ENCODE measurements around the gene LHX2. TPM values are rescaled to one million over a fixed set of nuclear protein-coding genes. Genes with fewer than 3 reads are reported as not detected.
"Not testable (repeated sequence)": the region's sequence is repeated elsewhere in the genome, so short reads cannot be mapped to it uniquely, and the experiment has no call there.

Gene LHX2
- total RNA-seq, 4 donors from 2014 or later, result 0.22 TPM; not detected in 3

DNA sequence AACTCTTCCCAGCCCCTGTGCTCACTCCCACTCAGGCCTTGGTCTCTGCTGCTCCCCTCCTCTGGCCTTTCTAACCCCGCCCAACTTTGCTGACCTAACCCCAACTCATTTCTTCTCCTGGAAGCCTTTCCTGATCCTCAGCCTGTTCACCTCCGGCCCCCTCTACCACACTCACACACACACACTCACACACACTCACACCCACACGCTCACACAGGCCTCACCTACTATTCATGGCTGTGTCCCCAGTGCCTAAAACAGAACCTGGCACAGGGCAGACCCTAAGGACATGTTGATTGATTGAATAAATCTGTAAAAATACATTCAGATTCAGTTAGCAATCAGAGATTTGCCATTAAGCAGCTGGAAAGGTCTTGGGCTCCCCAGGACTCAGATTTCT is 28.5 kb upstream of the LHX2 start:
- H3K27ac ChIP-seq, result no peak overlapping the region
- H3K4me3 ChIP-seq, result no peak overlapping the region
- WGBS, 2 donors, result 81 to 83% methylated on average over 3 of the region's 3 CpGs
- no peaks in the 10 kb centered on the region for H3K36me3 ChIP-seq
- intact Hi-C loops (cut with DNase I), result no loop called here
- peaks cover 0 to 72% (median 0%) of the 10 kb centered on the region in 4 donors for H3K27me3 ChIP-seq
- no peak for DNase-seq
- no peak for TF ChIP-seq POLR2A (IDR thresholded peaks at IDR 0.05)
- TF ChIP-seq, protein P1, sequence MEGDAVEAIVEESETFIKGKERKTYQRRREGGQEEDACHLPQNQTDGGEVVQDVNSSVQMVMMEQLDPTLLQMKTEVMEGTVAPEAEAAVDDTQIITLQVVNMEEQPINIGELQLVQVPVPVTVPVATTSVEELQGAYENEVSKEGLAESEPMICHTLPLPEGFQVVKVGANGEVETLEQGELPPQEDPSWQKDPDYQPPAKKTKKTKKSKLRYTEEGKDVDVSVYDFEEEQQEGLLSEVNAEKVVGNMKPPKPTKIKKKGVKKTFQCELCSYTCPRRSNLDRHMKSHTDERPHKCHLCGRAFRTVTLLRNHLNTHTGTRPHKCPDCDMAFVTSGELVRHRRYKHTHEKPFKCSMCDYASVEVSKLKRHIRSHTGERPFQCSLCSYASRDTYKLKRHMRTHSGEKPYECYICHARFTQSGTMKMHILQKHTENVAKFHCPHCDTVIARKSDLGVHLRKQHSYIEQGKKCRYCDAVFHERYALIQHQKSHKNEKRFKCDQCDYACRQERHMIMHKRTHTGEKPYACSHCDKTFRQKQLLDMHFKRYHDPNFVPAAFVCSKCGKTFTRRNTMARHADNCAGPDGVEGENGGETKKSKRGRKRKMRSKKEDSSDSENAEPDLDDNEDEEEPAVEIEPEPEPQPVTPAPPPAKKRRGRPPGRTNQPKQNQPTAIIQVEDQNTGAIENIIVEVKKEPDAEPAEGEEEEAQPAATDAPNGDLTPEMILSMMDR (IDR thresholded peaks at IDR 0.05), result no peak
- no peaks in the 10 kb centered on the region for H3K4me1 ChIP-seq
- no peaks in the 10 kb centered on the region for H3K9me3 ChIP-seq

DNA sequence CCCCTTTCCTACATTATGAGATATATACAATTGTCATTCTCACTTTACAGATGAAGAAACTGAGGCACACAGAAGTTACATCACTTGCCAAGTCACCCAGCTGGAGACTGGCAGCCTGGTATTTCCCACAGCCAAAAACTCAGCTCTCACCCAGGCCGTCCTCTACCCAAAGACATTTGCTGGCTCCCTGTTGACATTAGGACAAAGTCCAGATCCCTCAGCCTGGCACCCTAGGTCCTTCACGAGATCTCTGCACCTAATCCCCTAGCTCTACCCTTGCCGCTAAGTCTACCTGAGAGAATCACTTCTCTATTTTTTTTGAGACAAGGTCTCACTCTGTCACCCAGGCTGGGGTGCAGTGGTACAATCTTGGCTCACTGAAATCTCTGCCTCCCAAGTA is 26.8 kb upstream of the LHX2 start:
- DNase-seq, result no peak

DNA sequence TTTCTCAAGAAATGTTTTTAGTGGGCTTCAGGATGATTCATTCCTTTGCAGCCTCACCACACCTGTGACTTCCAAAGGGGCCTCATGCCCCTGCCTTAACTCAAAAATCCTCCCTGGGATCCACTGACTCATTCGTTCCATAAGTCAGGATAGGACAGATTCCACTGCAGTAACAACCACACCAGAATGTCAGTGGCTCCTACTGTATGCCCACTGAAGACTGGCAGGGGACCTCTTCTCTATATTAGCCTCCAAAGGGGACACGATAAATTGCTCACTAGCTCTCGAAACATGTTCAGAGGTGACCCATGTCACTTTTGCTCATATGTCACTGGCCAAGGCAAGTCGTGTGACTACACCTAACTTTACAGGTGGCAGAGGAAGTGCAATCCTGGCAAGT is 25.7 kb upstream of the LHX2 start:
- no peak for DNase-seq
- TF ChIP-seq, protein P1 (IDR thresholded peaks at IDR 0.05), result no peak
- TF ChIP-seq POLR2A (IDR thresholded peaks at IDR 0.05), result no peak
- Histone ChIP-seq H3K36me3 (no peaks in the 10 kb centered on the region), H3K27ac (no peak overlapping the region), H3K27me3 (peaks cover 0 to 80% (median 0%) of the 10 kb centered on the region in 4 donors), H3K4me1 (no peaks in the 10 kb centered on the region), H3K9me3 (no peaks in the 10 kb centered on the region), H3K4me3 (no peak overlapping the region)
- 72 to 86% methylated on average over 2 to 4 of the region's 4 CpGs for WGBS, 2 donors
- intact Hi-C loops (cut with DNase I), result no loop called here

More for the DNA sequence above, 26.8 kb upstream of the LHX2 start:
- Histone ChIP-seq H3K27me3 (peaks cover 0 to 80% (median 0%) of the 10 kb centered on the region in 4 donors), H3K27ac (no peak overlapping the region), H3K9me3 (no peaks in the 10 kb centered on the region), H3K4me3 (no peak overlapping the region), H3K36me3 (no peaks in the 10 kb centered on the region), H3K4me1 (no peaks in the 10 kb centered on the region)
- TF ChIP-seq, protein P1 (IDR thresholded peaks at IDR 0.05), result no peak
- TF ChIP-seq POLR2A (IDR thresholded peaks at IDR 0.05), result no peak
- 93 to 95% methylated on average over 3 of the region's 3 CpGs for WGBS, 2 donors
- intact Hi-C loops (cut with DNase I), result no loop called here

DNA sequence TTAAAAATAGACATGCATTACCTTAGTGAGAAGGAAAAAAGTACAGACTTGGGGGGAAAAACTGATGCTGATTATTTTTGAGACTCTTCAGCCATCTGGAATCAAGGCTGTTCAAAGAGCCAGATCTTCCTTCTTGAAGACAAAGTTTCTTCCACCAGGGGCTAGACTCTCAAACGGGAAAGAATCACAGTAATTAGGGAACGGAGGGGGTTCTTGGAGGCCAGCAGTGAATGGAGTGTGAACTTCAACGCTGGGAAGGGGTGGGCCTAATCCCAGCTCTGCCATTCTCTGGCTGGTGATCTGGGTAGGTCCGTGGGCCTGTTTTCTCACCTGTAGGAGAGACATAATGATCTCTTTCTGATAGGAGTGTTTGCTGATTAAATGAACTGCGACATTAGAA is 21.1 kb upstream of the LHX2 start:
- no peak overlapping the region for H3K27ac ChIP-seq
- H3K9me3 ChIP-seq, result no peaks in the 10 kb centered on the region
- WGBS, 2 donors, result 42 to 53% methylated on average over 5 of the region's 5 CpGs
- H3K4me1 ChIP-seq, result no peaks in the 10 kb centered on the region
- H3K36me3 ChIP-seq, result no peaks in the 10 kb centered on the region
- no peak for TF ChIP-seq POLR2A (IDR thresholded peaks at IDR 0.05)
- TF ChIP-seq, protein P1 (IDR thresholded peaks at IDR 0.05), result no peak
- no peak for DNase-seq
- H3K4me3 ChIP-seq, result no peak overlapping the region
- H3K27me3 ChIP-seq, result peaks cover 0 to 73% (median 2%) of the 10 kb centered on the region in 4 donors
- intact Hi-C loops (cut with DNase I), result no loop called here

DNA sequence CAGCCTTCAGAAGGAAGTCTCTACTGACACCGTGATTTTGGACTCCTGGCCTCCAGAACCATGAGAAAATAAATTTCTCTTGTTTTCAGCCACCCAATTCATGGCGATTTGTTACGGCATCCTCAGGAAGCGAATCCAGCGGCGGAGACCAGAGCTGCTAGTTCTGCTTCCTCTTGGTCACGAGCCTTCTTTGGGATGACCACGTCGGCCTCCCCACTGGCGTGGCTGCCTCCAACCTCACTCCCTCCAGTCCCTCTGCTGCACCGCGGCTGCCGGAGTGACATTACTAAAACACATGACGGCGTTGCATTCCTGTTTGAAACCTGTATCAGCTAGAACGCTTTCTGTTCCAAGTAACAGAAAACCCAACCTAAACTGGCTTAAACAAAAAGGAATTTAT is 18.9 kb upstream of the LHX2 start:
- WGBS, 2 donors, result 41% methylated on average over 5 of the region's 16 CpGs; no CpG with 5 or more reads in 1 of the 2 donors
- intact Hi-C loops (cut with DNase I); H3K27ac ChIP-seq; DNase-seq; H3K36me3 ChIP-seq; H3K4me3 ChIP-seq; H3K9me3 ChIP-seq: not testable (repeated sequence)
- Histone ChIP-seq H3K4me1 (peaks cover 14% of the 10 kb centered on the region in 3 donors), H3K27me3 (peaks cover 0 to 73% (median 11%) of the 10 kb centered on the region in 4 donors)

Data from esophagus squamous epithelium (tissue), 5 donors.